H1 (cell line): Measurements from ENCODE around the gene SLC28A1. TPM values are rescaled to one million over a fixed set of nuclear protein-coding genes. Genes with fewer than 3 reads are reported as not detected.

Source experiments
- CTCF ChIA-PET: fragments of 300-600 bp; sonication (Branson Sonifier 250); formaldehyde crosslinking; loops from one replicate; lab custom pipeline; 2021; ENCODE audit not compliant: partially characterized antibody; lab: Charles Lee
- POLR2A ChIA-PET: fragments of 300-600 bp; sonication (Branson Sonifier 250); formaldehyde crosslinking; loops from one replicate; lab custom pipeline; 2021; ENCODE audit warnings: inconsistent platforms; ENCODE audit not compliant: partially characterized antibody; lab: Charles Lee
- DNase-seq, 2 experiments: peaks; one replicate each; pipeline versions ENCODE4 v3.0.0 to v3.0.0-alpha.2; 2010 to 2022; ENCODE audit warnings: low spot score in 2 of 2, low read depth in 1 of 2, mixed read lengths in 1 of 2
- FAIRE-seq: peaks from 2 replicates; lab custom pipeline; 2011; peaks lifted over from hg19 to GRCh38; lab: Jason Lieb, UNC
- H2AFZ ChIP-seq: 2 replicates; pipeline ENCODE4 v1.8.1; 2012; ENCODE audit warnings: low read length, inconsistent platforms
- H2AK5ac ChIP-seq: 2 replicates; pipeline ENCODE4 v1.6.1; 2013; ENCODE audit warnings: low read depth, low read length
- H2BK120ac ChIP-seq: replicated peaks from 2 replicates; pipeline ENCODE3; 2013; ENCODE audit warnings: low read depth, low read length, inconsistent platforms
- H2BK12ac ChIP-seq: 2 replicates; pipeline ENCODE4 v1.6.1; 2013; ENCODE audit warnings: low read depth, low read length
- H2BK15ac ChIP-seq: 2 replicates; pipeline ENCODE4 v1.6.1; 2013; ENCODE audit warnings: low read length
- H2BK20ac ChIP-seq: 2 replicates; pipeline ENCODE4 v1.6.1; 2013; ENCODE audit warnings: low read length
- H2BK5ac ChIP-seq: 2 replicates; pipeline ENCODE4 v1.6.1; 2013; ENCODE audit warnings: low read depth, low read length
- H3K14ac ChIP-seq: 2 replicates; pipeline ENCODE4 v1.6.1; 2013; ENCODE audit warnings: inconsistent platforms; ENCODE audit not compliant: insufficient read length
- H3K18ac ChIP-seq: 2 replicates; pipeline ENCODE4 v1.6.1; 2013; ENCODE audit warnings: low read length; ENCODE audit errors: extremely low read depth
- H3K23ac ChIP-seq: 2 replicates; pipeline ENCODE4 v1.6.1; 2013; ENCODE audit warnings: inconsistent platforms; ENCODE audit not compliant: insufficient read length
- H3K23me2 ChIP-seq: 2 replicates; pipeline ENCODE4 v1.6.1; 2013; ENCODE audit warnings: low read depth, low read length
- H3K27ac ChIP-seq: 2 replicates; pipeline ENCODE4 v1.6.1; 2011; ENCODE audit warnings: low read depth, low read length, inconsistent platforms
- H3K27me3 ChIP-seq, 4 experiments: replicated peaks in 1 of 4; 1 replicate in 1 of 4; 2 replicates in 3 of 4; pipeline versions ENCODE4 v1.6.1 to v1.8.1; 2011 to 2013; ENCODE audit warnings: low read length in 3 of 4, mild to moderate bottlenecking in 3 of 4, inconsistent platforms in 2 of 4, mixed read lengths in 2 of 4, moderate library complexity in 1 of 4; ENCODE audit not compliant: control insufficient read depth in 3 of 4, insufficient read depth in 3 of 4; ENCODE audit errors: extremely low read depth in 1 of 4
- H3K36me3 ChIP-seq, 4 experiments: 2 replicates each; pipeline versions ENCODE4 v1.6.1 to v1.8.1; 2011 to 2013; ENCODE audit warnings: mild to moderate bottlenecking in 4 of 4, low read length in 3 of 4, moderate library complexity in 2 of 4, control low read depth in 1 of 4, inconsistent platforms in 1 of 4; ENCODE audit not compliant: insufficient read depth in 4 of 4, control insufficient read depth in 2 of 4
- H3K4ac ChIP-seq: replicated peaks from 2 replicates; pipeline ENCODE3; 2013; ENCODE audit warnings: low read length, low read depth, mixed read lengths, inconsistent platforms; ENCODE audit not compliant: insufficient read length
- H3K4me1 ChIP-seq, 4 experiments: replicated peaks in 1 of 4; 1 replicate in 1 of 4; 2 replicates in 3 of 4; pipeline versions ENCODE4 v1.6.1 to v1.8.1; 2011 to 2013; ENCODE audit warnings: low read length in 3 of 4, inconsistent platforms in 2 of 4, mixed read lengths in 1 of 4; ENCODE audit not compliant: insufficient read depth in 4 of 4, control insufficient read depth in 3 of 4
- H3K4me2 ChIP-seq, 2 experiments: 2 replicates each; pipeline versions ENCODE4 v1.6.1 to v1.8.1; 2011 to 2013; ENCODE audit warnings: low read depth in 2 of 2, low read length in 2 of 2, control low read depth in 1 of 2, inconsistent platforms in 1 of 2, mild to moderate bottlenecking in 1 of 2; ENCODE audit not compliant: insufficient read depth in 1 of 2
- H3K4me3 ChIP-seq, 4 experiments: fragments of 200-600, 300-600 bp in 1 of 4; sonication (generic), shearing (Covaris generic), sonication (Bioruptor Twin) in 1 of 4; 2 replicates each; pipeline versions ENCODE4 v1.5.1 to v1.8.1; 2011 to 2016; ENCODE audit warnings: low read length in 4 of 4, low read depth in 3 of 4, control low read depth in 2 of 4, inconsistent platforms in 2 of 4, mild to moderate bottlenecking in 2 of 4, mixed read lengths in 1 of 4, moderate library complexity in 1 of 4; ENCODE audit not compliant: insufficient read depth in 2 of 4; ENCODE audit errors: extremely low read depth in 1 of 4
- H3K56ac ChIP-seq: replicated peaks from 2 replicates; pipeline ENCODE3; 2013; ENCODE audit warnings: low read depth, mild to moderate bottlenecking, mixed read lengths, low read length, inconsistent platforms; ENCODE audit not compliant: insufficient read length
- H3K79me1 ChIP-seq: 2 replicates; pipeline ENCODE4 v1.6.1; 2013; ENCODE audit warnings: low read depth, low read length, control low read depth
- H3K79me2 ChIP-seq, 2 experiments: 2 replicates each; pipeline versions ENCODE4 v1.6.1 to v1.8.1; 2012 to 2013; ENCODE audit warnings: low read length in 2 of 2, mild to moderate bottlenecking in 2 of 2, inconsistent platforms in 1 of 2; ENCODE audit not compliant: insufficient read depth in 2 of 2, control insufficient read depth in 1 of 2
- H3K9ac ChIP-seq, 4 experiments: replicated peaks in 1 of 4; 1 replicate in 1 of 4; 2 replicates in 3 of 4; pipeline versions ENCODE4 v1.6.1 to v1.8.1; 2011 to 2013; ENCODE audit warnings: low read depth in 3 of 4, low read length in 3 of 4, control low read depth in 2 of 4, mild to moderate bottlenecking in 2 of 4, moderate library complexity in 2 of 4, inconsistent platforms in 1 of 4; ENCODE audit errors: extremely low read depth in 1 of 4
- H3K9me3 ChIP-seq, 2 experiments: 2 replicates each; pipeline versions ENCODE4 v1.6.1 to v1.8.1; 2012 to 2013; ENCODE audit warnings: mild to moderate bottlenecking in 2 of 2, moderate library complexity in 2 of 2, control low read depth in 1 of 2, inconsistent platforms in 1 of 2, low read depth in 1 of 2, low read length in 1 of 2, mixed read lengths in 1 of 2; ENCODE audit not compliant: insufficient read depth in 2 of 2
- H4K20me1 ChIP-seq, 2 experiments: replicated peaks in 1 of 2; 2 replicates each; pipeline versions ENCODE3 to v1.8.1; 2011 to 2013; ENCODE audit warnings: inconsistent platforms in 2 of 2, low read length in 2 of 2, mild to moderate bottlenecking in 1 of 2; ENCODE audit not compliant: insufficient read depth in 2 of 2, control insufficient read depth in 1 of 2
- H4K5ac ChIP-seq: 2 replicates; pipeline ENCODE4 v1.6.1; 2013; ENCODE audit warnings: low read length, low read depth, mixed read lengths, inconsistent platforms; ENCODE audit not compliant: insufficient read length
- H4K8ac ChIP-seq: 2 replicates; pipeline ENCODE4 v1.8.0; 2013; ENCODE audit warnings: mild to moderate bottlenecking, moderate library complexity, low read length, inconsistent platforms; ENCODE audit not compliant: insufficient read depth; ENCODE audit errors: extremely low read depth
- H4K91ac ChIP-seq: replicated peaks from 2 replicates; pipeline ENCODE3; 2013; ENCODE audit warnings: low read length, mixed read lengths, inconsistent platforms; ENCODE audit not compliant: insufficient read length
- CTBP2 ChIP-seq: IDR thresholded peaks from 2 replicates; pipeline ENCODE4 v1.7.0; 2011; ENCODE audit warnings: borderline replicate concordance, mild to moderate bottlenecking, moderate library complexity, mixed read lengths, low read length; ENCODE audit not compliant: insufficient read depth, insufficient read length
- WGBS, 2 experiments: shearing (Covaris generic) in 1 of 2; methylation state at CpG; one replicate each; pipeline versions ENCODE4 v1.1.6 to v1.1.7; 2013 to 2015; ENCODE audit warnings: low lambda C conversion rate in 2 of 2, mixed read lengths in 2 of 2, inconsistent platforms in 1 of 2, low coverage in 1 of 2, missing lambda C conversion rate in 1 of 2; ENCODE audit not compliant: insufficient replicate concordance in 2 of 2, insufficient coverage in 1 of 2, insufficient read length in 1 of 2; ENCODE audit errors: extremely low coverage in 1 of 2, missing lambda C conversion rate in 1 of 2; 5-methylcytosine and 5-hydroxymethylcytosine counted together
- polyA plus RNA-seq, 7 experiments: library from polyadenylated mRNA; depleted of rRNA in 3 of 7; stranded (reverse) in 5 of 7; unstranded in 2 of 7; fragments of >200 nt in 5 of 7; fragments of 200-250 nt in 2 of 7; gene quantifications; 1 replicate in 5 of 7; 2 replicates in 1 of 7; 4 replicates in 1 of 7; pipeline versions ENCODE4 v1.2.1 to v1.2.3, GENCODE V29; 2011 to 2013; ENCODE audit warnings: missing spikeins in 2 of 7, mixed read lengths in 2 of 7
- total RNA-seq: library from RNA; stranded (reverse); fragmentation: NEBNext Ultra II Directional; extraction: Animal tissue kit (Norgen Biotek cat#: 25700); gene quantifications from 2 replicates; pipeline ENCODE4 v1.2.1, GENCODE V29; 2021

The SLC28A1 gene
- total and polyA plus RNA-seq, 2 of the 8 experiments (the other 6 are each of a cell fraction or from before 2014, with no cell fraction given) = 0.09 TPM; not detected in 1

GRCh38 chr15:84967380-84967779, 82.9 kb downstream of the SLC28A1 start:
- Histone ChIP-seq H2AK5ac (no peak overlapping the region), H2AFZ (no peak overlapping the region), H3K23ac (no peak overlapping the region), H3K27me3 (no peaks in the 10 kb centered on the region; a peak in 1 of 7 replicates), H4K20me1 (no peaks in the 10 kb centered on the region), H3K79me2 (no peaks in the 10 kb centered on the region), H3K23me2 (peaks cover 2% of the 10 kb centered on the region; the same call in 1 of the 2 replicates), H3K9me3 (peaks cover 6 to 19% of the 10 kb centered on the region in 2 experiments; a peak in 1 of 4 replicates), H2BK120ac (no peak overlapping the region), H3K79me1 (no peaks in the 10 kb centered on the region), H4K5ac (no peak overlapping the region), H3K4ac (no peak overlapping the region), H3K18ac (no peak overlapping the region), H3K4me2 (no peak overlapping the region), H3K56ac (no peak overlapping the region), H2BK20ac (no peak overlapping the region), H3K4me1 (peaks cover 0 to 4% (median 0%) of the 10 kb centered on the region in 4 experiments; a peak in 4 of 7 replicates), H2BK5ac (peak overlapping the region; percentile 73), H3K9ac (no peak overlapping the region), H3K36me3 (no peaks in the 10 kb centered on the region), H3K4me3 (no peak overlapping the region), H2BK15ac (no peak overlapping the region), H3K27ac (no peak overlapping the region), H2BK12ac (no peak overlapping the region), H4K91ac (no peak overlapping the region), H3K14ac (no peak overlapping the region), H4K8ac (no peak overlapping the region)
- no peak for TF ChIP-seq CTBP2
- 92% methylated on average over 3 of the region's 3 CpGs; no CpG with 5 or more reads in 1 of the 2 experiments for WGBS, 2 experiments
- CTCF ChIA-PET = no interaction called here
- POLR2A ChIA-PET = no interaction called here
- FAIRE-seq = no peak
- no peak for DNase-seq
